ENCODE measurements around the gene ZCCHC9. TPM values are rescaled to one million over a fixed set of nuclear protein-coding genes. Genes with fewer than 3 reads are reported as not detected.
A peak's percentile ranks its signal among the peaks of the same experiment; 100 is the strongest.
"Not testable (repeated sequence)": the region's sequence is repeated elsewhere in the genome, so short reads cannot be mapped to it uniquely, and the experiment has no call there.

The ZCCHC9 gene
- total and polyA plus RNA-seq, 3 donors from 2014 or later: 18.6 to 23.7 (median 21.0) TPM

DNA sequence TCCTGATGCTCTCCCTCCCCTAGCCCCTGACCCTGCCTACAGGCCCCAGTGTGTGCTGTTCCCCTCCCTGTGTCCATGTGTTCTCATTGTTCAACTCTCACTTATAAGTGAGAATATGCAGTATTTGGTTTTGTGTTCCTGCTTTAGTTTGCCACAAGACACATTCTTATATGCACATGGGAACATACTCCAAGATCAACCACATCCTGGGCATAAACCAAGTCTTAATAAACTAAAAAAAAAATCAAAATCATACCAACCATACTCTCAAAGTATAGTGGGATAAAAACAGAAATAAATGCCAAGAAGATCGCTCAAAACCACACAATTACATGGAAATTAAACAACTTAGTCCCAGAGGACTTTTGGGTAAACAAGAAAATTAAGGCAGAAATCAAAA is 11.2 kb upstream of the ZCCHC9 start:
- H3K27ac ChIP-seq: no peak overlapping the region
- TF ChIP-seq POLR2A (IDR thresholded peaks at IDR 0.05): no peak
- TF ChIP-seq CTCF (IDR thresholded peaks at IDR 0.05): no peak
- 80 to 85% methylated on average over 1 of the region's 1 CpG for WGBS, 2 donors
- no peak for DNase-seq
- no peaks in the 10 kb centered on the region for H3K9me3 ChIP-seq
- H3K4me1 ChIP-seq: no peaks in the 10 kb centered on the region
- intact Hi-C loops (cut with DNase I; ENCODE audit: low total_unique reads): no loop called here
- no peak overlapping the region for H3K4me3 ChIP-seq
- no peaks in the 10 kb centered on the region for H3K36me3 ChIP-seq (ENCODE audit: low read depth, missing control alignments)
- H3K27me3 ChIP-seq: no peaks in the 10 kb centered on the region

DNA sequence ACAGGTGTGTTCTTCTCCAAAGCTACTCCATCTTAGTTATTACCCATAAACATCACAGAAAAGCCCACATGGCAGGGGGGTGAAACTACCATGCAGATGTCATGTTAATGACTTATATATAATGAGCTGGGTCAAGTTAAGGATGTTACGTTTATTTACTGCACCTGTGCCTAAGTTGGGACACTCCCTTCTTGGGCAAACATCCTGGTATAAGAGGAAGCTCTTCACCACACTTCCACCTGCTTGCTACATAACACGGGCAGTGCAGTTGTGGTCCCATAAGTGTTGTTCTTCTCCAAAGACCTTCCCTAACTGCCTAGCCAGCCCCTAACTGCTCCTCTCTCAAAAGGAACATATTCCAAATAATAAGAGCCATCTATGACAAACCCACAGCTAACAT is 9.3 kb upstream of the ZCCHC9 start:
- H3K36me3 ChIP-seq (ENCODE audit: low read depth, missing control alignments): no peaks in the 10 kb centered on the region
- WGBS, 2 donors: 85 to 96% methylated on average over 2 of the region's 2 CpGs
- no peaks in the 10 kb centered on the region for H3K9me3 ChIP-seq
- DNase-seq: no peak
- no peak overlapping the region for H3K27ac ChIP-seq
- TF ChIP-seq POLR2A (IDR thresholded peaks at IDR 0.05): no peak
- no peak for TF ChIP-seq CTCF (IDR thresholded peaks at IDR 0.05)
- no peak overlapping the region for H3K4me3 ChIP-seq
- intact Hi-C loops (cut with DNase I; ENCODE audit: low total_unique reads): no loop called here
- no peaks in the 10 kb centered on the region for H3K4me1 ChIP-seq
- H3K27me3 ChIP-seq: no peaks in the 10 kb centered on the region

- DNase-seq; H3K27me3 ChIP-seq; H3K4me1 ChIP-seq; H3K4me3 ChIP-seq; H3K36me3 ChIP-seq (ENCODE audit: low read depth, missing control alignments); intact Hi-C loops (cut with DNase I; ENCODE audit: low total_unique reads); H3K27ac ChIP-seq; H3K9me3 ChIP-seq: not testable (repeated sequence)
- 90 to 91% methylated on average over 5 of the region's 5 CpGs for WGBS, 2 donors
Measured at GRCh38 chr5:81294021-81294420, 7.4 kb upstream of the ZCCHC9 start.

GRCh38 chr5:81297531-81297930 is 3.9 kb upstream of the ZCCHC9 start:
- Histone ChIP-seq H3K4me1 (peaks cover 19% of the 10 kb centered on the region), H3K27ac (no peak overlapping the region), H3K9me3 (no peaks in the 10 kb centered on the region), H3K36me3 (ENCODE audit: low read depth, missing control alignments) (no peaks in the 10 kb centered on the region), H3K27me3 (no peaks in the 10 kb centered on the region), H3K4me3 (no peak overlapping the region)
- intact Hi-C loops (cut with DNase I; ENCODE audit: low total_unique reads): no loop called here
- no peak for DNase-seq
- 69 to 79% methylated on average over 4 of the region's 4 CpGs for WGBS, 2 donors
- no peak for TF ChIP-seq POLR2A (IDR thresholded peaks at IDR 0.05)
- no peak for TF ChIP-seq CTCF (IDR thresholded peaks at IDR 0.05)

GRCh38 chr5:81300921-81301270 is 491 bp upstream of the ZCCHC9 start:
- WGBS, 2 donors: 0% methylated on average over 2 of the region's 2 CpGs
- Histone ChIP-seq H3K27me3 (no peaks in the 10 kb centered on the region), H3K4me3 (peak overlapping the region; percentile 86 to 91), H3K36me3 (ENCODE audit: low read depth, missing control alignments) (no peaks in the 10 kb centered on the region), H3K27ac (peak overlapping the region; percentile 88 to 93), H3K4me1 (peaks cover 21% of the 10 kb centered on the region), H3K9me3 (no peaks in the 10 kb centered on the region)
- intact Hi-C loops (cut with DNase I; ENCODE audit: low total_unique reads): no loop called here
- TF ChIP-seq POLR2A (IDR thresholded peaks at IDR 0.05) (no peak), CTCF (IDR thresholded peaks at IDR 0.05) (no peak)
- DNase-seq: no peak

Measured in testis (tissue), 3 donors.